ENCODE data around the gene UACA. TPM values are rescaled to one million over a fixed set of nuclear protein-coding genes. Genes with fewer than 3 reads are reported as not detected.

Gene UACA
- total and polyA plus RNA-seq, 2 experiments from 2014 or later = 21.5 to 35.8 TPM

- TF ChIP-seq, protein P1, sequence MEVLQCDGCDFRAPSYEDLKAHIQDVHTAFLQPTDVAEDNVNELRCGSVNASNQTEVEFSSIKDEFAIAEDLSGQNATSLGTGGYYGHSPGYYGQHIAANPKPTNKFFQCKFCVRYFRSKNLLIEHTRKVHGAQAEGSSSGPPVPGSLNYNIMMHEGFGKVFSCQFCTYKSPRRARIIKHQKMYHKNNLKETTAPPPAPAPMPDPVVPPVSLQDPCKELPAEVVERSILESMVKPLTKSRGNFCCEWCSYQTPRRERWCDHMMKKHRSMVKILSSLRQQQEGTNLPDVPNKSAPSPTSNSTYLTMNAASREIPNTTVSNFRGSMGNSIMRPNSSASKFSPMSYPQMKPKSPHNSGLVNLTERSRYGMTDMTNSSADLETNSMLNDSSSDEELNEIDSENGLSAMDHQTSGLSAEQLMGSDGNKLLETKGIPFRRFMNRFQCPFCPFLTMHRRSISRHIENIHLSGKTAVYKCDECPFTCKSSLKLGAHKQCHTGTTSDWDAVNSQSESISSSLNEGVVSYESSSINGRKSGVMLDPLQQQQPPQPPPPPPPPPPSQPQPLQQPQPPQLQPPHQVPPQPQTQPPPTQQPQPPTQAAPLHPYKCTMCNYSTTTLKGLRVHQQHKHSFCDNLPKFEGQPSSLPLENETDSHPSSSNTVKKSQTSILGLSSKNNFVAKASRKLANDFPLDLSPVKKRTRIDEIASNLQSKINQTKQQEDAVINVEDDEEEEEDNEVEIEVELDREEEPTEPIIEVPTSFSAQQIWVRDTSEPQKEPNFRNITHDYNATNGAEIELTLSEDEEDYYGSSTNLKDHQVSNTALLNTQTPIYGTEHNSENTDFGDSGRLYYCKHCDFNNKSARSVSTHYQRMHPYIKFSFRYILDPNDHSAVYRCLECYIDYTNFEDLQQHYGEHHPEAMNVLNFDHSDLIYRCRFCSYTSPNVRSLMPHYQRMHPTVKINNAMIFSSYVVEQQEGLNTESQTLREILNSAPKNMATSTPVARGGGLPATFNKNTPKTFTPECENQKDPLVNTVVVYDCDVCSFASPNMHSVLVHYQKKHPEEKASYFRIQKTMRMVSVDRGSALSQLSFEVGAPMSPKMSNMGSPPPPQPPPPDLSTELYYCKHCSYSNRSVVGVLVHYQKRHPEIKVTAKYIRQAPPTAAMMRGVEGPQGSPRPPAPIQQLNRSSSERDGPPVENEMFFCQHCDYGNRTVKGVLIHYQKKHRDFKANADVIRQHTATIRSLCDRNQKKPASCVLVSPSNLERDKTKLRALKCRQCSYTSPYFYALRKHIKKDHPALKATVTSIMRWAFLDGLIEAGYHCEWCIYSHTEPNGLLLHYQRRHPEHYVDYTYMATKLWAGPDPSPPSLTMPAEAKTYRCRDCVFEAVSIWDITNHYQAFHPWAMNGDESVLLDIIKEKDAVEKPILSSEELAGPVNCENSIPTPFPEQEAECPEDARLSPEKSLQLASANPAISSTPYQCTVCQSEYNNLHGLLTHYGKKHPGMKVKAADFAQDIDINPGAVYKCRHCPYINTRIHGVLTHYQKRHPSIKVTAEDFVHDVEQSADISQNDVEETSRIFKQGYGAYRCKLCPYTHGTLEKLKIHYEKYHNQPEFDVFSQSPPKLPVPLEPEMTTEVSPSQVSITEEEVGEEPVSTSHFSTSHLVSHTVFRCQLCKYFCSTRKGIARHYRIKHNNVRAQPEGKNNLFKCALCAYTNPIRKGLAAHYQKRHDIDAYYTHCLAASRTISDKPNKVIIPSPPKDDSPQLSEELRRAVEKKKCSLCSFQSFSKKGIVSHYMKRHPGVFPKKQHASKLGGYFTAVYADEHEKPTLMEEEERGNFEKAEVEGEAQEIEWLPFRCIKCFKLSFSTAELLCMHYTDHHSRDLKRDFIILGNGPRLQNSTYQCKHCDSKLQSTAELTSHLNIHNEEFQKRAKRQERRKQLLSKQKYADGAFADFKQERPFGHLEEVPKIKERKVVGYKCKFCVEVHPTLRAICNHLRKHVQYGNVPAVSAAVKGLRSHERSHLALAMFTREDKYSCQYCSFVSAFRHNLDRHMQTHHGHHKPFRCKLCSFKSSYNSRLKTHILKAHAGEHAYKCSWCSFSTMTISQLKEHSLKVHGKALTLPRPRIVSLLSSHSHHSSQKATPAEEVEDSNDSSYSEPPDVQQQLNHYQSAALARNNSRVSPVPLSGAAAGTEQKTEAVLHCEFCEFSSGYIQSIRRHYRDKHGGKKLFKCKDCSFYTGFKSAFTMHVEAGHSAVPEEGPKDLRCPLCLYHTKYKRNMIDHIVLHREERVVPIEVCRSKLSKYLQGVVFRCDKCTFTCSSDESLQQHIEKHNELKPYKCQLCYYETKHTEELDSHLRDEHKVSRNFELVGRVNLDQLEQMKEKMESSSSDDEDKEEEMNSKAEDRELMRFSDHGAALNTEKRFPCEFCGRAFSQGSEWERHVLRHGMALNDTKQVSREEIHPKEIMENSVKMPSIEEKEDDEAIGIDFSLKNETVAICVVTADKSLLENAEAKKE (CRISPR knock-in tag; IDR thresholded peaks at IDR 0.05) = no peak
- TF ChIP-seq POLR2AphosphoS5 (IDR thresholded peaks at IDR 0.05; ENCODE audit: low read depth) (no peak), ETS1 (IDR thresholded peaks at IDR 0.05) (no peak), JUNB (IDR thresholded peaks at IDR 0.05; ENCODE audit: unreplicated experiment) (no peak), CREB1 (CRISPR knock-in tag; IDR thresholded peaks at IDR 0.05; ENCODE audit: low read depth) (no peak)
Measured at GRCh38 chr15:70714015-70714414, 49.3 kb downstream of the UACA start (continued).

- no peak overlapping the region for H3K27ac ChIP-seq (ENCODE audit: low read depth)
- no peak for TF ChIP-seq ZNF331 (CRISPR knock-in tag; IDR thresholded peaks at IDR 0.05; ENCODE audit: low read depth)
- TF ChIP-seq POLR2AphosphoS5 (IDR thresholded peaks at IDR 0.05; ENCODE audit: low read depth) = no peak
- no peak for TF ChIP-seq ETS1 (IDR thresholded peaks at IDR 0.05)
- TF ChIP-seq, protein P1 (CRISPR knock-in tag; IDR thresholded peaks at IDR 0.05) = no peak
- TF ChIP-seq JUNB (IDR thresholded peaks at IDR 0.05; ENCODE audit: unreplicated experiment) = no peak
- TF ChIP-seq CREB1 (CRISPR knock-in tag; IDR thresholded peaks at IDR 0.05; ENCODE audit: low read depth) = no peak
- no peak for TF ChIP-seq NANOG (IDR thresholded peaks at IDR 0.05; ENCODE audit: borderline replicate concordance)
Measured at GRCh38 chr15:70712271-70712670, 51.1 kb downstream of the UACA start.

More at GRCh38 chr15:70712271-70712670, 51.1 kb downstream of the UACA start:
- Mint-ChIP-seq H3K36me3 (ENCODE audit: low read depth) (no peaks in the 10 kb centered on the region), H3K27ac (no peak overlapping the region), H3K9me3 (no peaks in the 10 kb centered on the region), H3K4me3 (no peak overlapping the region), H3K4me1 (peaks cover 19% of the 10 kb centered on the region; the same call in 2 of the 3 replicates), H3K27me3 (ENCODE audit: insufficient read depth, low read depth, poor library complexity) (peaks cover 3% of the 10 kb centered on the region)
- Histone ChIP-seq H3K4me3 (no peak overlapping the region), H3K4me1 (ENCODE audit: insufficient read depth) (peaks cover 16% of the 10 kb centered on the region), H4K20me1 (replicated peaks; ENCODE audit: insufficient read depth) (no peaks in the 10 kb centered on the region), H3K27me3 (ENCODE audit: insufficient read depth) (no peaks in the 10 kb centered on the region), H2AFZ (no peak overlapping the region), H3K9me2 (ENCODE audit: insufficient read depth) (no peaks in the 10 kb centered on the region), H3F3A (replicated peaks; ENCODE audit: low read depth) (no peaks in the 10 kb centered on the region), H3K36me3 (ENCODE audit: insufficient read depth) (no peaks in the 10 kb centered on the region), H3K79me2 (replicated peaks; ENCODE audit: insufficient read depth) (peaks cover 5% of the 10 kb centered on the region; the same call in 1 of the 2 replicates), H3K4me2 (no peak overlapping the region)
- ATAC-seq = no peak
- DNase-seq (ENCODE audit: low spot score) = no peak

Data from GM23338 (cell line).